GM21825 (cell line): ENCODE data around the gene DNMT3B.

Experiments used
- ATAC-seq: cut with Tn5 transposase; IDR thresholded peaks from one replicate; pipeline ENCODE4 v1.9.1; 2021; ENCODE audit warnings: mild to moderate bottlenecking, moderate library complexity; ENCODE audit not compliant: unreplicated experiment

DNMT3B gene

DNA sequence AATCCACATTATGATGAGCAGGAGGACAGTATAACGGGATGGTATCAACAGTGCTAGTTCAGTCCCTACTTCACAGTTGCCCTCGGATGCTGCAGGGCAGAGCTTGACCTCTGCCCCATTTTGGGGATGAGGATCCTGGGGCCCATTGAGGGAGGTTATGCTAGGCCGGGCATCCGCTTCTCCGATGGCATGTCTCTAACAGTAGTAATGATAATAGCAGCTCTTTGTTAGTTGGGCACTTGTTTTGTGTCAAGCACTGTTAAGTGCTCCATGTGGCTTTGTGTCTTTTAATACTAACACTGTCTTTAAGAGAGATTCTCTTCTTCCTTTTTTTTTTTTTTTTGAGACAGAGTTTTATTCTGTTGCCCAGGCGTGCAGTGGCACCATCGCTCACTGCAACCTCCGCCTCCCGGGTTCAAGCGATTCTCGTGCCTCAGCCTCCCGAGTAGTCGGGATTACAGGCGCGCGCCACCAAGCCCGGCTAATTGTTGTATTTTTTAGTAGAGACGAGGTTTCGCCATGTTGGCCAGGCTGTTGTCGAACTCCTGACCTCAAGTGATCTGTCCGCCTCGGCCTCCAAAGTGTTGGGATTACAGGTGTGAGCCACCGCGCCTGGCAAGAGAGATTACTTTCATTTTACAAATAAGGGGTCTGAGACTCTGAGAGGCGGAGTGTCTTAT lies 58.7 kb downstream of the DNMT3B start:
- ATAC-seq, result no peak

DNA sequence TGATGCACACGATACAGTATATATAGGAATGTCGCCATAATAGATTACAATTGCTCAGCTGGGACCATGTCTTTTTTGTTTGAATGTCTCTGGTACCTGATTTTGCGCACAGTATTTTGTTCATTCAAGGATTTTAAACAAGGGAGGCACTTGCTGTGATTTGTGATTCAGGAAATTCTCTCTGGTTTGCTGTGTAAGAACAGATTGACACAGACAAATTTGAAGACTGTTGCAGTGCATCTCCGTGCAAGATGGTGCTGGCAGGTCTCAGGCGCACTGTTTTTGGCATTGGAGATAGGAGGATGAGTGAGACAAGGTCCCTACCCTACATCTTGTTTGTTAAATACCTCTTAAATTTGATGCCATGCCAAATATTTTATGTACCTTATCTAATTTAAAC lies 60.0 kb downstream of the DNMT3B start:
- ATAC-seq, result no peak

DNA sequence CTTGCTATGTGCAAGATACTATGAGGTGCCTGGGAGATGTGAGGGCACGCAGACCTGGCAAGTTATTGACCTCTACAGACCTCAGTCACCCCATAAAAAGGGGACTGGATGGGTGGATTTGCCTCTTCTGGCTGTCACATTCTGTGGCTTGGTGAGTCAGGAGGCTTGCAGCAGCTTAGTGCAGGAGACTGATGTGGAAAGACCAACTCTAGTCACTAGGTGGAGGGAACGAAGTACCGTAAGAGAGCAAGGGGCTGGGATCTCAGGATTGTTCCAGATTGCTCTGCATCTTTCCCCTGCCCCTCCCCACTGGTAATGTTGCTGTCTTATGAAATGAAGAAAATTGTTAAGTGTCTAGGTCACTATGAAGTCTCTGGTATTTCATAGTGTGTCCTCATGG lies 60.9 kb downstream of the DNMT3B start:
- no peak for ATAC-seq

DNA sequence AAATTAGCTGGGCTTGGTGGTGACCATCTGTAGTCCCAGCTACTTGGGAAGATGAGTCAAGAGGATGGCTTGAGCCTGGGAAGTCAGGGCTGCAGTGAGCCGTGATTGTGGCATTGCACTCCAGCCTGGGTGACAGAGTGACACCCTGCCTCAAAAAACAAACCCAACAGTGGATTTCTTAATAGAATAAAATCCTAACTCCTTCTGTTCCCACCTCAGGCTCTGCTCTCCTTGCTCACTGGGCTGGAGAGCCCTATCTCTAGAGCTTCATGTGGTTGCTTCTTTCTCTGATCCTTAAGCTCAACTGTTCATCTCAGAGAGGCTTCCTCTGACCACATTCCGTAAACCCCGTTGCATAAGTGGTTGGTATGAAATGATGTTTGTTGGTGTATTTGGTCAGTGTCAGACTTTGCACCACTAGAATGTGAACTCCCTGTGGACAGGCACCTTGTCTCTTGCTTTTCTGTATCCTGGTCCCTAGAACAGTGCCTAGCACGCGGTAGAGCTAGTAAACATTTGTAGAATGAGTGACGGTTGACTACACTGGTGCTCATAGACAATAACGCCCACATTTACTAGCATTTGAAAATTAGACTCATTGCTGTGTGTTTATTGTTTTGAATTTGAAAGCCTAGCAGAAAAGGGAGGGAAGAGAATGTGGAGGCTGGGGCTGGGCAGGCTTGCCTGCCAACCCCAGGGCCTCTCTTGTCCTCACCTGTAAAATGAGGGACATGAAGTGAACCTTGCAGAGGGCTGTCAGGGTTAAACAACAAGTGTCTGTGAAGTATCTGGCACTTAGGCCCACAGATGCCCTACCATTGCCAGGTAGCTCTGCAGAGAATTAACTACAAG lies 61.8 kb downstream of the DNMT3B start:
- no peak for ATAC-seq

DNA sequence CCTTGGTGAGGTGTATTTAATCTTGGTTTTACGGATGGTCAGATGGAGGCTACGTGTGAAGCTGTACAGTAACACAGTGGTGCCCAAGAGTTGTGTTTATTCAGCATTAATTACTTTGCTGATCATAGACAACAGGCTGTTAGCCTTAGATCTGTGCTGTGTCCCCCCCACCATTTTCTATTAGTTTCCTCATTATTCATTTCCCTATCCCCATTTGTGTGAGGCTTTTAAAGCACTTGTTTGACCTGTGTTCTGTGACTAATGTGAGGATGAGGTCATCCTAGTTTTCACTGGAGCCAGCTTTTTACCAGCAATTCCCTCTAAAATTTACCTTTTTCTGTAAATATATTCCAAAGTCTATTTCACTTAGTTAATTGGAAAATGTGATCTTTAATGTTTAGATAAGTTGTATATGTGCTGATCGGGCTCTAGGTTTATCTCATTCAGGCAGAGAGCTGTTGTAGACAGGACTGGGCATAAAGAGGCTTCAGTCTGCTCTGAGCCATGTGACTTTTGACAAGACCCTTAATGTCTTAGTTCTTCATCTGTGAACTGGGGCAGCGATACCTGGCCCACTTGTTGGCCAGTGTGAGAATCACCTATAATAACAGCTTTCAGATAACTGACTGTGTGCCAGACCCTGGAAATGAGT lies 66.0 kb downstream of the DNMT3B start:
- ATAC-seq, result no peak

DNA sequence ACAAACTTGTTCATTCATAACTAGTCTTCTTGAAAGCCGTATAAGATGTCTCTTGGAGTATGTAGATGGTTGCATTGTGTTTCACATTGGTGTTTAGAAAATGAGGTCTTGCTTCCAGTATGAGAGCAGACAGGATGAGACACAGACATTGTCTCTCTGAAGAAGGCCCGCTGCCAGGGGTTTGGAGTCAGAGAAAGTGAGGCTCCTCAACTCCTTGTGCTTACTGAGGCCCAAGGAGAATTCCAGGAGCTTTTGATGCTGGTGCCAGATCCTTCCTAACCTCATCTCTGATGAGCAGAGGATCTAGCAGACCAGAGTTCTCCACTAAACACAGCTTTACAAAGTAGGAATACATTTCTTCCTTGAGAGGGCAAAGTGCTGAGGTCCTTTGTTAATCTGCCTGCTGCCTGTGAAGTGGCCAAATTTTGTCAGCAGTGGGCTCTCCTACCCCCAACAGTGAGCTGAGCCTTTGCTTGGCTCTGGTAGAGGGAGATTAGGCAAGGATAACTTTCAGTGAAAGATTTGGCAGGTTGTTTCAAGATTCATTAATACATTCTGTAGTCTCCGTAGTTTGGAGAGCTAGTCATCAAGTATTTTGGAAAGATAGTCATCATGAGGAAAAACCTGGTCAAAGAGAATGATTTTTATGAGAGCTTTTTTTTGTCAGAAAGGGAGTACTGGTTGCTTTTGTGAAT lies 67.3 kb downstream of the DNMT3B start:
- ATAC-seq, result no peak

DNA sequence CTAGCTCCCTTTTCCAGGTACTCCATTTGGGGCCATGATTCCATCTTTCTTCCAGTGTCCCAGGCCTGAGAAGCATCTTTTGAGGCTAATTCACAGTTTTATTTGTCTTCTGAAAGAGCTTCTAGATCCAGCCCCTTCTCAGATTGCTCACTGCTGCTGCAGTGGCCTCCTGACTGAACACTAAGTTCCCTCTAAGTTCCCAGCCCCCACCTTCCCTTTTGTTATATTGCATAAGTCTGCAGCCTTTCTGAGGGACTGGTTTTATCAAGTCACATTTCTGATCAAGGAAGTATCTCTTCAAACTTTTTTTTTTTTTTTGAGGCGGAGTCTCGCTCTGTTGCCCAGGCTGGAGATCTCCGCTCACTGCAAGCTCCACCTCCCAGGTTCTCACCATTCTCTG lies 68.3 kb downstream of the DNMT3B start:
- ATAC-seq, result no peak

DNA sequence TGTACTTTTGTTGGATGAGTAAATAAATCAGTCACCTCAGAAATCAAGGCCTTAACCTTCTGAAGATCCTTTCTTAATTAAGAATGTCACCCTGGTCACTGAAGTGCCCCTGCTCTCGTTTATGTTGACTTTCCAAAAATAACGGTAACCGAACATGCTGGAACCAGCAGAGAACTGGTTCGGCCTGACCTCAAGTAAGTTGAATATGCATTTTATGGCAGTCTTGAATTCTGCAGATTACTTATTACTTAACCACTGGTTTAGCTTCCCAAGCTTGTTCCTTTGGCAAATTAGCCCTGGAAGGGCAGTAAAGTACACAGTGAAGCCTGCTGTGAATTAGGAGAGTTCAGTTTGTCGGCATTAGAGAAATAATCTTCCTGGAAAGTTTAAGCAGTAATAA lies 69.8 kb downstream of the DNMT3B start:
- ATAC-seq, result no peak

DNA sequence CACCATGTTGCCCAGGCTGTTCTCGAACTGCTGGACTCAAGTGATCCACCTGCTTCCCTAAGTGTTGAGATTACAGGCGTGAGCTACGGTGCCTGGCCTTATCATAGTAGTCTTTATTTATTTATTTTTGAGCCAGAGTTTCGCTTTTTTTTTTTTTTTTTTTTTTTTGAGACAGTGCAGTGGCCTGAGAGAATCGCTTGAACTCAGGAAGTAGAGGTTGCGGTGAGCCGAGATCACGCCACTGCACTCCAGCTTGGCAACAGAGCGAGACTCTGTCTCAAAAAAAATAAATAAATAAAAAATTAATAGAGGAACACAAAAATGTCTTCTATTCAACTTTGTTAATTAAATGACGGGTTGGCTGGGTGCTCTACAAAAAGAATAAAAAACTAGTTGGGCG lies 70.5 kb downstream of the DNMT3B start:
- no peak for ATAC-seq

DNA sequence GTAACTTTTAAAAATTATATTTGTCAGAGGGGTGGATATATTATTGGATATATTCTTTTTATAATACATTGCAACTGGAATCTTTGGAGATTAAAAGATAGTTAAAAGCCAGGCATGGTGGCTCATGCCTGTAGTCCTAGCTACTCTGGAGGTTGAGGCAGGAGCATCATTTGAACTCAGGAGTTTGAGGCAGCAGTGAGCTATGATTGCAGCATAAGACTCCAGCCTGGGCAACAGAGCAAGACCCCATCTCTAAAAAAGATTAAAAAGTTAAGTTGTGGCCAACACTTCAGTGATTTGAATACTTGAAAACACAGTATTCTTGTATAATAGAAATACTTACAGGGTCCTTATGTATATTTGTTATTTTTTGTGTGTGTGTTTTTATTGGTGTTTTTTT lies 72.8 kb downstream of the DNMT3B start:
- no peak for ATAC-seq

DNA sequence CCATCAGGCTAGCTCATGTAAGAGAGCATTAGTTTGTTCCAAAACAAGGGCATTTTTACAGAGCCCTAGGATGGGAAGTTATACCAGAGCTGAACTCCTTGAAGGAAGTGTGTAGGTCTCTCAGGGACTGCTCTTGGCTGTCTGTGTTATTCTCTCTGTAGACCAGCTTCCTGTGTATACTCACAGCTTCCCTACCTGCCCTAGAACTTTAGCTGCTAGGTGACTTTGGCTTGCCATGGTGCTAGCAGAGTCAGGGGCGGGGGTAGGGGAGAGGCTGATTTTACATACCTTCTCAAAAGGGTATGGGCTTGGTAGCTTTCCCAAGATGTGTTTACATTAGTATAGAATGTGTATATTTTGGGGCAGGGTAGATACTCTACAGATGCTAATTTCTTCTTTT lies 75.0 kb downstream of the DNMT3B start:
- no peak for ATAC-seq

DNA sequence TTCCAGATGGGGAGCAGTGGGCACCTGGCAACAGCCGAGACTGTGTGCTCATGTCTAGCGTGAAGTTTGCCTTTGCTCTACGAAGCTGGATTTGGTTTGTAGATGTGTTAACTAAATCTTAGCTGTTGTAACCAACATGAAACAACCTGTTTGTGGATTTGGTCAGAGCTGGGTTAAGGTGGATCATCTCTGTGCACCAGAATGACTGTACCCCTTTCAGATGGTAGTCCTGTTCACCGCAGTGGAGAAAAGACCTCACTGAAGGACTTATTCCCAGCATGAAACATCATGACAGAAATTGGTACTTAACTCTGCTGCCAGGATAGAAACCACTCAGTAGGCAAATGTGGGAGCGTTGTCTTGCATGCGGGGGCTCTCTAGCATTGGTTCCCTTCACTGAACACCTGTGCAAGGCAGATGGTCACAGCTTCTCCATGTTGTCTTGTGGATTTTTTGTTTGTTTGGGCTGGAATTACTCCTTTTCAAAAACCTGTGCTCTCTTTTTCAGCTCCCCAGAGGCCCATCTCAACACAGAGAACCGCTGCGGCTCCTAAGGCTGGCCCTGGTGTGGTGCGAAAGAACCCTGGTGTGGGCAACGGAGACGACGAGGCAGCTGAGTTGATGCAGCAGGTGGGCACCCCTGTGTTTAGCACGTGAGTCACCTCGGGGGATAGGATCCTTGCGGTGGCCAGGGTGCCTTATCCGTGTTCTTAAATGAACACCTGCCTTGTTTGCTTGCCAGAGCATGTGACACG lies 77.2 kb downstream of the DNMT3B start:
- no peak for ATAC-seq

DNA sequence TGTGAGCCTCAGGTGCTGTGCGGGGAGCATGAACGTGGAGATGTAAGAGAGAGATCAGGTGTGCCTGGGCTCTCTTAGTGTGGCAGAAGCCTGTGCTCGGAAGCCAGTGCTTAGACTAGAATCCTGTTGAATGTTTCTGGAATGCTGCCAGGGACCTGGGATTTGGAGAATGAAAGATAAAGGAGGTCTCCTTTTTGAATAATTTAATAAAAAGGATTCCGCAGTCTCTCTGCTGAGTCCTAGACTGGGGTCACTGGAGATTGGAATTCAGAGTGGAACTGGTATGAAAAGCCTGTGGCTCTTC lies 77.7 kb downstream of the DNMT3B start:
- ATAC-seq, result no peak

DNA sequence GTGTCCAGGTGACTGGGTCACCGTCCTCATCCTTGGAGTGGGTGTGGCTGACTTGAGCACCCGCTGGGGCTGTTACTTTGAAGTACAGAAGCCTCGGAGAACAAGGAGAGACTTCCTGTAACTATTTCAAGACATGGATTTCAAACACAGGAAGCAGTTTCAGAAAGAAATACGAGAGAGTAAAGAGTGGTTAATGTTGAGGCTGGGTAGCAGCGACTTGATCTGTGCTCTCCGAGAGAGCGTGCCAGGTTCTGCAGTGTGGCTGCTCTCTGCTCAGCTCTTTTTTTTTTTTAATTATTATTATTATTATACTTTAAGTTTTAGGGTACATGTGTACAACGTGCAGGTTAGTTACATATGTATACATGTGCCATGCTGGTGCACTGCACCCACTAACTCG lies 79.0 kb downstream of the DNMT3B start:
- no peak for ATAC-seq

DNA sequence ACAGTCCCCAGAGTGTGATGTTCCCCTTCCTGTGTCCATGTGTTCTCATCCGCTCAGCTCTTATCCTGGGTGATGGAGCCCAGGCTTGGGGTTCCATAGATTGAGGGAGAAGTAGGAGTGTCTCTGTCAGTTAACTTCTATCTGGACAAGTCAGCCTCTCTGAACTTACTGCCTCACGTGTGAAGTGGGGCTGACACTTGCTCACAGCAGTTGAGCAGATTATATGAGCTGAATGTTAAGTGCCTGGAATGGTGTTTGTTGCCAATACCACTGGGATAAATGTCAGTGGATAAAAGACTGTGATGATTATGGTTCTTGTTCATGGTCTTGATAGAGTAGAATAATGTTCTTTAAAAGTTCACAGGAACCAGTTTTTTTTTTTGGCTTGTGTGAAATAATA lies 79.4 kb downstream of the DNMT3B start:
- ATAC-seq, result no peak

DNA sequence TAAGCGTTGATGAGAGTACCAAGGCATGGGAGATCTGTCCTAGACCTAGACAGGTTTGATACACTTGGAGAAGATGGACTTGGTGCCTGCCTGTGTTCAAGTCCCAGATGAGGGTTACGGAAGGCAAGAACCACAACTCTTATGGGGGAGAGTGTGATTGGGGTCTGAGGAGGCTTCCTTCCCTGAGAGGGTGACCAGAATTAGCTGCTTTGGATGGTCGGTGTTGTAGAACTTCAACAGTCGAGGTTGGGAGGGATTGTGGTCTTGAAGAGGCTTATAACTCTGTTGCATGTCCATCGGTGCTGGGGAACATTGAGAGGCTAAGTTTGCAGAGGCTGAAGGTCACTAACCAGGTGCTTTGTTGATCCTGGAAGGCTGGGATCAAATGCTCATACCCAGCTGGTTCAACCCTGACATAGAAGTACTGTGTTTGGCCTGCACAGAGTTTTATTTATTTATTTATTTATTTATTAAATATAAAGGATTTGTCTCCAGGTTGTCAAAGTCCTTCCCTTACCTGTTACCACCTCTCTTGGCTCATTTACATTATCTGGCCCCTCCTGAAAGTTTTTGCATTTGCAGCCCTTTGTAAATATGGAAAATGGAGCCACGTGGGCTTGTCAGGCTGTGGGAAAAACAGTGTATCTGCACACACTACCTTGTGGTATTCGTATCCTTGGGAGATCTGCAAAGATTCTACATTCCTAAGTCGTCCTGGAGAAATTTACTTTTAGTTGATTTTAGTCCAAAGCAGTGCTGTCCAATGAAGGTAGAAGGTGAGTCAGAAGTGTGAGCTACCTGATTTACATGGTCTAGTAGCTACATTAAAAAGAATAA lies 80.7 kb downstream of the DNMT3B start:
- no peak for ATAC-seq

DNA sequence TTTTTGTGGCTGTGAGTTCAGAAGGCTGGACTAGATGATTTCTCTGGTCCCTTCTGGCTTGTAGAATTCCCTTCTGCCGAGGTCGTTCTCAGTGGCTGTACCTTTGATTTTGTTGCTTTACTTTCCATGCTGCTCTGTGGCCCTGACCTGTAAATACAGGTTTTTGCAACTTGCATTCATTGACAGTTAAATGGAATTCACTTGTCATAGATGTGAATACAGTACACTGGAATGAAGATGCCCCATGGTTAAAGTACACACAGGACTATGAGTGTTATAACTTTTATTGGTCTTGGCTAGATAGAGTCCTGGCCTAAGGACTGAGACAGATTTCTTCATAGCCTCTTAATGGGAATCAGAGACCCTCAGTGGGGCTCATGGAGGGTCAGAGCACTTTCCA lies 83.6 kb downstream of the DNMT3B start:
- ATAC-seq, result no peak

DNA sequence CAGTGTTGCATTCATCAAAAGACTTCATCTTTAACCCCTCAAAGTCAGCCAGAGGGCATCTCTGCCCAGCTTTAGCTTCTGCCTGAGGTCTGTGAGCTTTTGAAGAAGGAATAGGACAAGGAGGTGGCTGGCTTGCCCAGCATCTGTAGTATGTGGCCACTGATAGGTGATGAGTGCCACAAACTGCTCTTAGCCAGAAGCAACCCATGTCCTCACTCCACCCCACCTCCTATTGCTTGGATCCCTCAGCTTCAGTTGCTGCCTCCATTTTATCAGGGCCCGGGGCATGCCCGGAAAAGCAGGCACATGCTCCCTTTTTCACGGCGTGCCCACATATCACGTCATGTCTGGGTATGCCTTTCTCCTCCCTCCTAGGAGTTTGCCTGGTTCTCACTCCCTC lies 84.7 kb downstream of the DNMT3B start:
- ATAC-seq, result no peak

DNA sequence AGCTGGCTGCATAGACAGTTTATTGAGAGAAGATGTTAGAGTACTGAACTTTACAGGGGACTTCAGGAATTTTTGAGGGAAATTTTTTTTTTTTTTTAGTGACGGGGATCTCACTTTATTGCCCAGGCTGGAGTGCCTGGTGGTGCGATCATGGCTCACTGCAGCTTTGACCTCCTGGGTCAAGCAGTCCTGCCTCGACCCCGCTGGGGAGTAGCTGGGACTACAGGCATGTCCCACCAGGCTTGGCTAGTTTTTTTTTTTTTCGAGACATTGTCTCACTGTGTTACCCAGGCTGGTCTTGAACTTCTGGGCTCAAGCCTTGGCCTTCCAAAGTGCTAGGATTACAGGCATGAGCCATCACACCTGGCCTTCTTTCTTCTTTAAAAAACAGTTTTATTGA lies 85.8 kb downstream of the DNMT3B start:
- no peak for ATAC-seq

DNA sequence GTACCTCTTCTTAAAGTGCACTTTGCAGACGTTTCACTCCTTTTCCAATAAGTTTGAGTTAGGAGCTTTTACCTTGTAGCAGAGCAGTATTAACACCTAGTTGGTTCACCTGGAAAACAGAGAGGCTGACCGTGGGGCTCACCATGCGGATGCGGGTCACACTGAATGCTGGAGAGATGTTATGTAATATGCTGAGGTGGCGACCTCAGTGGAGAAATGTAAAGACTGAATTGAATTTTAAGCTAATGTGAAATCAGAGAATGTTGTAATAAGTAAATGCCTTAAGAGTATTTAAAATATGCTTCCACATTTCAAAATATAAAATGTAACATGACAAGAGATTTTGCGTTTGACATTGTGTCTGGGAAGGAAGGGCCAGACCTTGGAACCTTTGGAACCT lies 86.7 kb downstream of the DNMT3B start:
- no peak for ATAC-seq
